Vagina (tissue), 2 donors: ENCODE data around the gene CHCHD2.

ENCODE experiments used
- CTCF ChIP-seq, 3 experiments: fragments of 450-650 bp in 2 of 3; fragments of 200-600 bp in 1 of 3; sonication (generic) in 1 of 3; IDR thresholded peaks; one replicate each; pipeline ENCODE4 v1.5.1; 2017 to 2019; ENCODE audit warnings: antibody characterized with exemption in 3 of 3, mild to moderate bottlenecking in 2 of 3, moderate library complexity in 2 of 3
- POLR2AphosphoS5 ChIP-seq, 2 donors: sonication (generic); formaldehyde crosslinking; IDR thresholded peaks; one replicate each; pipeline ENCODE4 v1.9.0; 2017; ENCODE audit warnings: antibody characterized with exemption in 2 of 2, mild to moderate bottlenecking in 2 of 2, low read depth in 1 of 2; ENCODE audit not compliant: insufficient read depth in 1 of 2

GRCh38 chr7:56124981-56125380 is 18.7 kb upstream of the CHCHD2 start:
- no peak for TF ChIP-seq CTCF (IDR thresholded peaks at IDR 0.05)
- no peak for TF ChIP-seq POLR2AphosphoS5 (IDR thresholded peaks at IDR 0.05; ENCODE audit: insufficient read depth in 1 of 2, low read depth in 1 of 2)
